Upper lobe of right lung (tissue), 1 donor: ENCODE data around the gene TM9SF4. TPM values are rescaled to one million over a fixed set of nuclear protein-coding genes. Genes with fewer than 3 reads are reported as not detected.

Experiments used
- ATAC-seq: fragments of 200-7000 bp; cut with Tn5 transposase; one replicate; pipeline ENCODE4 v1.9.1; 2020; ENCODE audit warnings: mild to moderate bottlenecking, moderate library complexity
- DNase-seq: peaks from one replicate; pipeline ENCODE4 v3.0.0-alpha.2; 2020
- H3K27ac ChIP-seq: fragments of 200-600 bp; one replicate; pipeline ENCODE4 v1.8.0; 2022
- H3K27me3 ChIP-seq: fragments of 200-600 bp; one replicate; pipeline ENCODE4 v1.8.0; 2022; ENCODE audit warnings: mild to moderate bottlenecking
- H3K36me3 ChIP-seq: fragments of 200-600 bp; one replicate; pipeline ENCODE4 v1.8.0; 2022
- H3K4me1 ChIP-seq: fragments of 200-600 bp; one replicate; pipeline ENCODE4 v1.8.0; 2022
- H3K4me3 ChIP-seq: fragments of 200-600 bp; one replicate; pipeline ENCODE4 v1.8.0; 2022; ENCODE audit warnings: mild to moderate bottlenecking
- H3K9me3 ChIP-seq: fragments of 200-600 bp; one replicate; pipeline ENCODE4 v1.8.0; 2022
- intact Hi-C: fragments of 100-400 bp; cut with DNase I; formaldehyde crosslinking; loops from one replicate; pipeline ENCODE4 v1.11.0; 2022
- total RNA-seq: library from RNA; stranded (reverse); fragmentation: NEBNext Ultra II Directional; extraction: Animal tissue kit (Norgen Biotek cat#: 25700); gene quantifications from one replicate; pipeline ENCODE4 v1.2.1, GENCODE V29; 2021
- TF ChIP-seq, protein P1 (sequence below): fragments of 200-600 bp; IDR thresholded peaks from one replicate; pipeline ENCODE4 v1.8.0; 2022; ENCODE audit warnings: antibody characterized with exemption
- donor health status: DM: no; HTN: yes; CAD: no; lungs with severe emphysema.

TM9SF4 gene
- total RNA-seq, 1 donor from 2014 or later, result 49.2 TPM

DNA sequence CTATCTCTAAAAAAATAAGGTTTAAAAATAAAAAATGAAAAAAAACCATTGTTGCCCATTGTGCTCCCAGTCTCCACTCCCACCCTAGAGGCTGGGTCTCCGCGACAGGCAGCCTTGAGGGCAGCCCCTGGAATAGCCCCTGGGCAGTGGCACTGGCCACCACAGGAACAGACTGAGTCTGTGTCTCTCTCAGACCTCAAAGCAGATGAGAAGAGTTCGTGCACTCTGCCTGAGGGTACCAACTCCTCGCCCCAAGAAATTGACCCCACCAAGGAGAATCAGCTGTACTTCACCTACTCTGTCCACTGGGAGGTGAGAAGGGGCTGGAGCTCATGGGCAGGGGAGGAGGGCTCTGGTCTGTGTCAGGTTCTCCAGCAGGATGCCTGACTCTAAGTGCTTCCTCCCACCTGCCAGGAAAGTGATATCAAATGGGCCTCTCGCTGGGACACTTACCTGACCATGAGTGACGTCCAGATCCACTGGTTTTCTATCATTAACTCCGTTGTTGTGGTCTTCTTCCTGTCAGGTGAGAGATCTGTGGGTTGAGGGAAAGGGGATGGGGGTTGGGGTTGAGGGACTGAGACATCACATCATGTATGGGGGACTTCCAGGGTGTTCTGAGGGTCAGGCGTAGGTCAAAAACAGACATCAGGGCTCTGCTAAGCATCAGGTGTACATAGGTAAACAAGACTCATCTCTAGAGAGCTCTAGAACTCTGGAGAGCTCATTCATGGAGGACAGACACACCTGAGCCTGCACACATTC is 35.6 kb downstream of the TM9SF4 start:
- H3K27me3 ChIP-seq, result no peaks in the 10 kb centered on the region
- peaks cover 96% of the 10 kb centered on the region for H3K36me3 ChIP-seq
- H3K27ac ChIP-seq, result no peak overlapping the region
- no peaks in the 10 kb centered on the region for H3K4me1 ChIP-seq
- no peak for DNase-seq
- ATAC-seq, result no peak
- intact Hi-C loops, result no loop called here
- no peaks in the 10 kb centered on the region for H3K9me3 ChIP-seq
- TF ChIP-seq, protein P1, sequence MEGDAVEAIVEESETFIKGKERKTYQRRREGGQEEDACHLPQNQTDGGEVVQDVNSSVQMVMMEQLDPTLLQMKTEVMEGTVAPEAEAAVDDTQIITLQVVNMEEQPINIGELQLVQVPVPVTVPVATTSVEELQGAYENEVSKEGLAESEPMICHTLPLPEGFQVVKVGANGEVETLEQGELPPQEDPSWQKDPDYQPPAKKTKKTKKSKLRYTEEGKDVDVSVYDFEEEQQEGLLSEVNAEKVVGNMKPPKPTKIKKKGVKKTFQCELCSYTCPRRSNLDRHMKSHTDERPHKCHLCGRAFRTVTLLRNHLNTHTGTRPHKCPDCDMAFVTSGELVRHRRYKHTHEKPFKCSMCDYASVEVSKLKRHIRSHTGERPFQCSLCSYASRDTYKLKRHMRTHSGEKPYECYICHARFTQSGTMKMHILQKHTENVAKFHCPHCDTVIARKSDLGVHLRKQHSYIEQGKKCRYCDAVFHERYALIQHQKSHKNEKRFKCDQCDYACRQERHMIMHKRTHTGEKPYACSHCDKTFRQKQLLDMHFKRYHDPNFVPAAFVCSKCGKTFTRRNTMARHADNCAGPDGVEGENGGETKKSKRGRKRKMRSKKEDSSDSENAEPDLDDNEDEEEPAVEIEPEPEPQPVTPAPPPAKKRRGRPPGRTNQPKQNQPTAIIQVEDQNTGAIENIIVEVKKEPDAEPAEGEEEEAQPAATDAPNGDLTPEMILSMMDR, result no peak
- H3K4me3 ChIP-seq, result no peak overlapping the region

DNA sequence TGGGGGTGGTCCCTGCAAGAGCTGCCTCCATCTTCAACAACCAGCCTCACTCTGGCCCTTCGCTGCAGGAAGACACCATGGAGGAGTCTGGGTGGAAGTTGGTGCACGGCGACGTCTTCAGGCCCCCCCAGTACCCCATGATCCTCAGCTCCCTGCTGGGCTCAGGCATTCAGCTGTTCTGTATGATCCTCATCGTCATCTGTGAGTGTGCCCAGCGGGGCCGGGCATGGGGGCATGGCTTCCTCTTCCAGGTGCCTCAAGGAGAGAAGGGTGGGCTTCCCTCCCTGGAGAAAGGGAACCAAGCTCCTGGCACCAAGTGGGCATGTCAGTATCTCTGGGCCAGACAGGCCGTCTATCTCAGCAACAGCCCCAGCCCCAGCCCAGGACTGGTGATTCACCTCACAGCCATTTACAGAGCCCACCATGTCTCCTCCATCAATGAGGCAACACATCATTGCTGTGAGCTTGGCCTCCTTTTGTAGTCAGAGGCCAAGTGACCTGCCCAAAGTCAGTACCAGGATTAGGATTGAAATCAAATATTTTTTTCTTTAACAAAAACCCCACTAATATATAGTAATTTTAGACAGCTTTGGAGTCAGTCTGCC is 40.2 kb downstream of the TM9SF4 start:
- H3K36me3 ChIP-seq, result peaks cover 90% of the 10 kb centered on the region
- intact Hi-C loops, result no loop called here
- TF ChIP-seq, protein P1, result no peak
- no peak for ATAC-seq
- no peaks in the 10 kb centered on the region for H3K27me3 ChIP-seq
- no peak overlapping the region for H3K4me3 ChIP-seq
- H3K27ac ChIP-seq, result no peak overlapping the region
- H3K4me1 ChIP-seq, result peaks cover 4% of the 10 kb centered on the region
- no peaks in the 10 kb centered on the region for H3K9me3 ChIP-seq
- DNase-seq, result no peak

DNA sequence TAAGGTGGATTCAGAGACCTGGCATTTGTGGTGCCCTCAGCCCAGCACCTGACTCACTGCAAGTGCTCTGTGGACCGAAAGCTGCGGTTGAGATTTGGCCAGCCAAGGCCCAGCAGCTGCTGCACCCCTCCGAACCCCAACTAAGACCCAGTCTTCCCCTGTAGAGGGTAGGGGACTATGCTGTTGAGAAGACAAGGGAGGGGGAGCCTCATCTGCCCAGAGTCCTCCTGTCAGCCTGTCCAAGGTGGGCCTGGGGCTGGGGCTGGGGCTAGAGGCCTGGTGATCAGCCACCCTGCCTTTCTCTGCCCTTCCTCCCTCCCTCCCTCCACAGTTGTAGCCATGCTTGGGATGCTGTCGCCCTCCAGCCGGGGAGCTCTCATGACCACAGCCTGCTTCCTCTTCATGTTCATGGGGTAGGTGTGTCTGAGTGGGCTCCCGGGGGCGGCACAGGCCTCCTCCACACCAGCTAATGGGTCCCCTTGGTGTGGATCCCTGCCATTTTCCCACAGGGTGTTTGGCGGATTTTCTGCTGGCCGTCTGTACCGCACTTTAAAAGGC is 40.9 kb downstream of the TM9SF4 start:
- Histone ChIP-seq H3K36me3 (peaks cover 83% of the 10 kb centered on the region), H3K27me3 (no peaks in the 10 kb centered on the region), H3K9me3 (no peaks in the 10 kb centered on the region), H3K27ac (no peak overlapping the region), H3K4me3 (no peak overlapping the region), H3K4me1 (peaks cover 11% of the 10 kb centered on the region)
- no peak for DNase-seq
- TF ChIP-seq, protein P1, result no peak
- no peak for ATAC-seq
- intact Hi-C loops, result no loop called here

DNA sequence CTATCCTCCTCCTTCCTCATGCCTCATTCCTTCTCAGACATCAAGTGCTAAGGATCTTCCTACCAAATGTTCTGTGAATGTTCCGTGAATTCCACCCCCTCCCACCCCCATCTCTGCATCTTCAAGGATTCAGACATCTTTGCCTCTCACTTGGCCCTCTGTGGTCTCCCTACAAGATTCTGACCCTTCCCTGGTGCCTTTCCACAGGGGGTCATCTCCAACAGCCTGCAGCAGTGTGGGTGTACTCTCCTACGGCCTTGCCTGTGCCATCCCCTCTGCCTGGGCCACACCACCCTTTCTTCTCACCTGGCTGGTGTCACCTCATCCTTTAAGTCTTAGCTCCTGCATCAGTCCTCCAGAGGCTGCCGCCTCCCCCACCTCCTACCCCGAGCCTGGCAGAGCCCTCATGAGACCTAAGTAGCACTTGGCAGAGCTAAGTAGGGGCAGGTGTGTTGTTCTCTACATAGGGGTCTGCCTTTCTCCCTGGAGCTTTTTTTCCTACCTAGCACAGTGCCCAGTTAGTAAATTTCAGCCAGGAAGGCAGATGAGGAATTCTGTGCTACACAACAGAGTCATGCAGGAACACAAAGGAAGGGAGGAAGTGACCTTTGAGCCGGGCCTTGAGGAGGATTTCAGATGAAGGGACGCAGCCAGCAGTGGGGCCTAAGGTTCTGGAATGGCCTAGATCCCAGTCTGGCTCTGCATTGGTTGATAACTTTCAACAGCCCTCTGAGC is 43.1 kb downstream of the TM9SF4 start:
- Histone ChIP-seq H3K4me1 (peaks cover 17% of the 10 kb centered on the region), H3K9me3 (no peaks in the 10 kb centered on the region), H3K27ac (no peak overlapping the region), H3K27me3 (no peaks in the 10 kb centered on the region), H3K36me3 (peaks cover 68% of the 10 kb centered on the region), H3K4me3 (no peak overlapping the region)
- no peak for ATAC-seq
- TF ChIP-seq, protein P1, result no peak
- intact Hi-C loops, result no loop called here
- peak; percentile 5 for DNase-seq

DNA sequence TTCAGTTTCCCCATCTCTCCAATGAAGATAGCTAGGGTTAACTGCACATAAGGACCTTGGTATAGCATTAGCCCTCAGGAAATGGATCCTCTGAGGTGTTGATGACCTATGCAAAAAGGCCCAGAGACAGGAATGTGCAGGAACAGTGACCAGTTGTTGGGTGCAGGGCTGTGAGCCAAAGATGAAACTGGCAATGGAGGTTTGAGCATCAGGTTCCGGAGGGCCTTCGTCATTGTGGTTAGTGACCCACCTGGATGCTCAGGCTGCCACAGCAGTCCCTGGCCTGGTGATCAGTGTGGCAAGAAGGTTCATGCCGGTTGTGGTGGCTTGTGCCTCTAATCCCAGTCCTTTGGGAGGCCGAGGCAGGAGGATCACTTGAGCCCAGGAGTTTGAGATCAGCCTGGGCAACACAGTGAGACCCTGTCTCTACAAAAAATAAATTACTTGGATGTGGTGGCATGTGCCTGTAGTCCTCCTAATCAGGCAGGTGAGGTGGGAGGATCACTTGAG is 43.7 kb downstream of the TM9SF4 start:
- DNase-seq (peak; percentile 15), ATAC-seq (no peak)
- H3K27ac ChIP-seq, result no peak overlapping the region
- H3K4me3 ChIP-seq, result no peak overlapping the region
- intact Hi-C loops, result no loop called here
- H3K4me1 ChIP-seq, result peaks cover 17% of the 10 kb centered on the region
- H3K36me3 ChIP-seq, result peaks cover 68% of the 10 kb centered on the region
- H3K27me3 ChIP-seq, result no peaks in the 10 kb centered on the region
- H3K9me3 ChIP-seq, result no peaks in the 10 kb centered on the region
- TF ChIP-seq, protein P1, result no peak
